ENCODE data around the gene CATSPERE.
"Not testable (repeated sequence)": the region's sequence is repeated elsewhere in the genome, so short reads cannot be mapped to it uniquely, and the experiment has no call there.

The CATSPERE gene

DNA sequence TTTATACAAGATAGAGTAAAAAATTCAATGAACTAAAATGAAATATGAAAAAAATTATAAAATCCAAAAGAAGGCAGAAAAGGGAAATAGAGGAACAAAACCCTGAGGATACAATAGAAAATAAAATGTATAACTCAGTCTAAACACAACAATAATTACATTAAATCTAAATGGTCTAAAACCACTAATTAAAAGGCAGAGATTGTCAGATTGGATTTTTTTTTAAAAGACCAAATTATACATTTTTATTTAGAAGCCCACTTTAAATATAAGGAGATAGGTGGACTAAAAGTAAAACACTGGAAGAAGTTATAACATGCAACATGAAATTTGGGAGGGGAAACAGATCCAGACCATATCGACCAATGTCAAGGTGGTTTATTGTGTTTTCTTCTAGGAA is 95.2 kb downstream of the CATSPERE start:
- no peak for DNase-seq

DNA sequence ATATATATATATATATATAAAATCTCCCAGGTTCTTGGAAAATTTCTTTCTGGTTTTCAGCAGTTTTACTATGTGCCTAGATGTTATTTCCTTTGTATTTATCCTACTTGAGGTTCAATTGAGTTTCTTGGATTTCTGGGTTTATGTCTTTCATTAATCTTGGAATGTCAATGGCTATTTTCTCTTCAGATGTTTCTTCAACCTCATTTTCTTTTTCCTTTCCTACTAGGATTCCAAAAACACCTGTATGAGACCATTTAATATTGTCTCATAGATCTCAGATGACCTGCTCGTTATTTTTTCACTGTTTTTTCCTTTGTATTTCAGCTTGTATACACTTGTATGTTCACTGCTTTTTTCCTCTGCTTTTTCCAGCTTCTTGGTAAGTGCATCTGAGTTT is 96.5 kb downstream of the CATSPERE start:
- no peak for DNase-seq

DNA sequence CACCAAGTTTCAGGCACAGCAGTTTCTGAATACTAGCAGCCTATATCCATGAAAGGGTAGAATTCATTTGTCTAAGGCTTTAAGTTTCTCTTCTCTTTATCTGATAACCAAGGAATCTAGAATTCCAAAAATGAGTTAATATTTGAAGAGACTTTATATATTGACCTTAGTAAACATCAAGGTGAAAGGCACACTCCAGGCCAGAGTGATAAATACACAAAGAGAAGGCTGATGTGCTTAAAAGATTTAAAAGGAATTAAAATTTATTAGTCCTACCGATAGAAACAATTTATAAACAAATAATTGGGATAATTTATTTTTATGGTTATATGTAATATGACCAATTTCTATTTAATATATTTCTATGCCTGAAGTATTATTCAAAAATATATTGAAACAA is 98.5 kb downstream of the CATSPERE start:
- no peak for DNase-seq

DNA sequence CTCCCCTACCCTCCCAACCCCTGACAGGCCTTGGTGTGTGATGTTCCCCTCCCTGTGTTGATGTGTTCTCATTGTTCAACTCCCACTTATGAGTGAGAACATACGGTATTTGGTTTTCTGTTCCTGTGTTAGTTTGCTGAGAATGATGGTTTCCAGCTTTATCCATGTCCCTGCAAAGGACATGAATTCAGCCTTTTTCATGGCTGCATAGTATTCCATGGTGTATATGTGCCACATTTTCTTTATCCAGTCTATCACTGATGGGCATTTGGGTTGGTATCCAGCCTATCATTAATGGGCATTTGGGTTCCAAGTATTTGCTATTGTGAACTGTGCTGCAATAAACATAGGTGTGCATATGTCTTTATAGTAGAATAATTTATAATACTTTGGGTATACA is 101.8 kb downstream of the CATSPERE start:
- not testable (repeated sequence) for DNase-seq

DNA sequence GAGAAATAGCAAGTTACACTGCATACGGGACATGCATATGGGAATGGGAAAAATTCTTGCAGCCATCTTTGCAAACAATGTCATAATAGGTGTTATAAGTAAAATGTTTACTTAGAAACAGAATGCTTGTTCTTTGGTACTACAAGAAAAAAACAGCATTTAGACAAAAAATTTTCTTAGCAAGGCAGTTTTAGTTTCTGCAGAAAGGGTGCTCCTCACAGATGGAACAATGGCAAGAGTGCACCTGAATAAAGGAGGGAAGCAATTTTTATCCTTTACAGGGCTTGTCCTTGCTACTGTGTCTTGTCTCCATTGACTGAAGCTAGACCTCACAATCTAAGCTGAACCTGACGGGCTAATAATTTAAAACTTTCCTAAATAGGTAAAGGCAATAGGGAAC is 112.7 kb downstream of the CATSPERE start:
- DNase-seq = no peak

DNA sequence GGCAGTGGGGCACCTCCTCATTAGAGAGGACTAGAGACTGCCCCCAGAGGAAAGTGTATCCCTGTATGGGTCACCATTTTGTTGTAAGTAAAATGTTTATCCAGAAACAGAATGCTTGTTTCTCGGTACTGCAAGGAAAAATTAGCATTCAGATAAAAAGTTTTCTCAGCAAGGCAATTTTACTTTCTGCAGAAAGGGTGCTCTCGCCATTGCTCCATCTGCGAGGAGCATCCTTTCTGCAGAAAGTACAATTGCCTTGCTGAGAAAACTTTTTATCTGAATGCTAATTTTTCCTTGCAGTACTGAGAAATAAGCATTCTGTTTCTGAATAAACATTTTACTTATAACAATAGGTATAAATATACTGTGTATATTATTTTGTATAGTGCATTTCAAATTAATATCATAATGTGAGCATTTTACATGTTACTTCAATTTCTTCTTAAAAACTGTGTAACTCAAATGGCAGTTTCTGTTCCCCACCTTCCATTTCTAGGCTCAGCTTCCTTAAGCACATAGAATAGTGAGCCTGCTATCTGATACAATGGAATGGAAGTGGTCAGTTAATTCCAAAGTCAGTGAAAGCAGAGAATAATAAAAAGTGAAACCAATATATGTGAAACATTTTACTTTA is 115.3 kb downstream of the CATSPERE start:
- DNase-seq = no peak

DNA sequence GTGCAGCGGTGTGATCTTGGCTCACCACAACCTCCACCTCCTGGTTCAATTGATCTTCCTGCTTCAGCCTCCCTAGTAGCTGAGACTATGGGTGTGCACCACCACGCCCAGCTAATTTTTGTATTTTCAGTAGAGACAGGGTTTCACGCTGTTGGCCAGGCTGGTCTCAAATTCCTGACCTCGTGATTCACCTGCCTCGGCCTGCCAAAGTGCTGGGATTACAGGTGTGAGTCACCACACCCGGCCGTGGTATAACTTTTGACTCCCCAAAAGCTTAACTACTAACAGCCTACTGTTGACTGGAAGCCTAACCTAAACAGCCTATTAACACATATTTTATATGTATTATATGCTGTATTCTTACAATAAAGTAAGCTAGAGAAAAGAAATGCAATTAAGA is 117.1 kb downstream of the CATSPERE start:
- not testable (repeated sequence) for DNase-seq

DNA sequence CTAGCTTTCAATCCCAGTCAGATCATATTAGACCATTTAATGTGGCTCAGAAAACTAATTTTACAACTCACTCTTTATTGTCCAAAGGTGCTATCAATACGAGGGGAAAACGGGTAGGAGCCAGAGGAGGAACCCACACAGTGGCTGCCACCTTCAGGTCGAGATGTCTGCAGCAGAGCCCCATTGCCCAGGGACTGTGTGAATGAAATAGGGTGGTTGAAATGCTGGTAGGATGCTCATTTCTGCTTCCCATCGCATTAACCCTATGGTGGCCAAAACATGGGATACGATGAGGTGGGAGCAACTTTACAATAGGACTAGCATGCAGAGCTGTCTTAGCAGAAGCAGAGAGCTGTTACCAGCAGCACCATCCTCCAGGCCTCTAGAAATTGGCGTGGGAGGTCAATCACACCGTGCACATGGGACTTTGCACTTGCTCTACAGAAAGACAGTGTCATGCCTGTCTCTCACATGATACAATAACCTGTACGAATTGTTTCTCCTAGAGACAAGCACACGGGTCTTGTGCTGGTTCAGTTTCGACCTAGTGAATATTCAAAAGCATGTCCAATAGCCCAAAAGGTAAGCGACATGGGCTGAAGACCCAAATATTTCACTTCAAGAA is 122.4 kb downstream of the CATSPERE start:
- DNase-seq = no peak

DNA sequence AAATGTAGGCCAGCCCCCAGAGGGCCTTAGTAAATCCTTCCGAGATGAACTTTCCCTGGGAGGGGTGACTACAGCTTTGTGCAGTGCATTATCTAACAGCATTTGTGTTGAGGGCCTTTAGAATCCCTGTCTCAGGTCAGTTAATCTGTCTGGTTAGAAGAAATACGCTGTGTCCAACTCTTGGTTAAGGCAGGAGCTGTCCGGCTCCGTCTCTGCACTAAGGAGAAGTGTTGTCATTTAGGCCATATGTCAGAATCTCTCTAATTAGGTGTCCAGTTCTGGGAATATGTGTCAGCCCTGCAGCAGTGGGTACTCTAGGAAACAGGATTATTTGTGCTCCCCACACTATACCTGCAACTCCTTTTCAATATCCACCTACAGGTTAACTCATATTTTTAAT is 124.8 kb downstream of the CATSPERE start:
- no peak for DNase-seq

DNA sequence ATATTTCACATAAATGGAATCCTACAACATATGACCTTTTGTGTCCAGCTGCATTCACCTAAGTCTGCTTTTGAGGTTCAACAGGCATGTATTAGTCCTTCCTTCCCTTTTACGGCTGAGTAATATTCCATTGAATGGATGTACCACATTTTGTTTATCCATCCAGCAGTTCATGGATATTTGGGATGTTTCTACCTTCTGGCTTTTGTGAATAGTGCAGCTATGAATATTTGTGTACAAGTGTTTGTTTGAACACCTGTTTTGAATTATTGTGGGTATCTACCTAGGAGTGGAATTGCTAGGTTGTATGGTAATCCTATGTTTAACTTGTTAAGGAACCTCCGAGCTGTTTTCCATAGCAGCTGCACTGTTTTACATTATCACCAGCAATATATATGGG is 129.6 kb downstream of the CATSPERE start:
- DNase-seq = no peak

DNA sequence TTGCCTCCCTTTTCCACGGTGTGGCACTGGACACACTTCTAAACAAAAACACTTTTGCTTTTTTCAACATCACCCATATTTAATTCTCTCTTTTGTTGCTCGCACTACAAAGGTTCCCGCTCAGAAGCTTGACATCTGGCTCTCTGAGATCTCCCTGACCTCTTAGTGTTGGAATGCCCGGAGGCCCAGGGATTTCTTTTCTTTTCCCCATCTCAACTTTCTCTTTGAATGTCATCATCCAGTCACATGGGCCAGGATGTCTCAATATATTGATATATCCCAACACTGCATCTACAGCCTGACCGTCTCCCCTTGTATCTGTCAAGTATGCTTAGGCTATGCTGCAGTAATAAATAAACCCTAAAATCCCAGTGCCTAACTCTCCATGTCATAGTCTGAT is 137.5 kb downstream of the CATSPERE start:
- DNase-seq = no peak

DNA sequence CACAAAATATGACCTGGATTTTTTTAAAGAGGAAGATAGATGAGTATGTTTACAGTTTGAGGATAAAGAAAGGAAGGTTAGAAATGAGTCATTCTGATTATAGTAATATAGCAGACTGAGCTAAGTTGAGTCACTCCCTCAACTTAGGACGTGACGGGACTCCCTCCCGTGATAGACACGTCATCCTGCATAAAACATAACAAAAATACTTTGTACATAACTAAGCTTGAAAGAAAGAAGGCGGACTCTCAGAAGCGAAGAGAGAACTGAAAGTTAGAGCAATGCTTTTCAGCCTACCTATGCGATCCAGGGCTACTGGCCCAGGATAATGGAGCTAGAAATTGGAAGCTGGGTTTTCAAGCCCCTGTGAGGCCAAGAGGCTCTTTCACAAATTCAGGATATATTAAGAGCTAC is 138.9 kb downstream of the CATSPERE start:
- DNase-seq = peak; percentile 16 to 37

DNA sequence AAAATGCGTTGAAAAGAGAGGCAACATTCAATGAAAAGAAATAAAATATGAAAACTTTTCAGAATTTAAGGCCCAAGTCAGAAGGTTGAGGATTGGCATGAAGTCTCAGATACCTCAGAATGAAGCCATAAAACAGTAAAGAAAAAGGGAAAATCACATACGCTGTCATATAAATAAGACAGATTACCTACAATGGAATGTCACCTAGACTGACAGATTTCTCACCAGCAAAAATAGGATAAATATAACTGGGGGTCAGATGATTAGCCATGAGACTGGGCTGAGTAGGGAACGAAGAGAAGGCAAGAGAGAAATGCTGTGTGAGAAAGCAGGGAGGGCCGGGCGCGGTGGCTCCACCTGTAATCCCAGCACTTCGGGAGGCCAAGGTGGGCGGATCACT is 140.3 kb downstream of the CATSPERE start:
- DNase-seq = no peak

DNA sequence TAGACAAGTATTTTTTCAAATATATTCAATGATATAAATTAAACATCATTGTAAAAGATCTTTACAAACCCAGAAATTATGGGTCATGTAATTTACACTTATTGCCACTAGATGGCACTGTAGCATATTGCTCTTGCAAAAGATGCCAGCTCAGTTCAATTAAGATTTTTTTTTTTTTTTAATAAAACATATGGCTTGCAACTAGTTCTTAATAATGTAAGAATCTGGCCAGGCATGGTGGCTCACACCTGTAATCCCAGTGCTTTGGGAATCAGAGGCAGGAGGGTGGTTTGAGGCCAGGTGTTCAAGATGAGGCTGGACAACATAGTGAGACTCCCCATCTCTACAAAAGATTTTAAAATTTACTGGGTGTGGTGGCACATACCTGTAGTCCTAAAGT is 142.4 kb downstream of the CATSPERE start:
- DNase-seq = no peak

DNA sequence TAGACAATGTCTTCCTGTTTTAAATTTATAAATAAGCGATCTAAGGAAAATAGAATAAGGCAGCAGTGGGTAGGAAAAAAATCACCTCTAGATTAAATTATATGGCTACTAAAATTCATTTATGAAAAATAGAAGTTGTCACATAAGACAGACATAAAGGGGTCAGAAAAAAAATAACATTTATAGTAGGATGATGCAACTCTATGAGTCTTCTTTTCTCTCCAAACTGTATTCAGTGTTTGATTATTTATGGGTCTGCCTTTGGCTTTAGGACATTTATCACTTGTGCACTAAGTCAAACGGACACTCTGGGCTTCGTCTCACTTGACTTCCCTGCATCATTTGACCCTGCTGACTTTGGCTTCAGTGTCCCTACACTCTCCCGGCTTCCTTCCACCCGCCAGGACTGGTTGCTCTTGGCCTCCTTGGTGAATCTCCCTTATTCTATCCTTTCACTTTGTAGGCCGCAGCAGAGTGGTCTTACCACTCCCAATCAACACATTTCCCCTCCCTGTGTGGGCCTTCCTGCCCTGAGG is 144.8 kb downstream of the CATSPERE start:
- no peak for DNase-seq

DNA sequence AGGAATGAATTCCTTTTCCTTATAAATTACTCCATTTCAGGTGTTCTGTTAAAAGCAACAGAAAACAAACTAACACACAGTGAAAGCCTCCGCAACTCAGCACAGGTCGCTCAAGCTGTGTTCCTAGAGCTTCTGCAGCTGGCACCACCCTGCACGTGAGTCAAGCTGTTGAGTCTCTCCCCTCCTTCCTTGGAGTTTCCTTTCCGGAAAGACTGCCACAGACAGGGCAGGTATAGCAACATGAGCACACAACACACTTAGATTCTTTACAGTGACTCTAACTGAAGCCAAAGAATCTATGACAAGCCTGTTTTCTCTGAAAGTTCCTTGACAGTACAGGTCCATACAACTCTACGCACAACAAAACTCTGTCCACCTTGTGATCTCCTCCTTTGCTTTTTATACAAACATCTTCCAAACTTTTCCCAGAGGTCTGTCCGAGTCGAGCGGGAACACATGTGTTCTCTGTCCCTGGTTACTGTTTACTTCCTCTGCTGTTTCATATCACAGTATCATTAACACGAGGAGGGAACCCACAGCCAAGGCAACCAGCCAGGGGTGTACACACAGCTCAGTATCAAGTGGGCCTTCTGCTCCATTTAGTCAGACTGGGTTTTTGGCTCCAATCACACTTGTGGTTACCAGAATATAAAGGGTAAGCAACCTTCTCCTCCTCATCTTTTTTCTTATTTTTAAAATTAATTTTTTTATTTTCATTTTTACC is 153.2 kb downstream of the CATSPERE start:
- no peak for DNase-seq

DNA sequence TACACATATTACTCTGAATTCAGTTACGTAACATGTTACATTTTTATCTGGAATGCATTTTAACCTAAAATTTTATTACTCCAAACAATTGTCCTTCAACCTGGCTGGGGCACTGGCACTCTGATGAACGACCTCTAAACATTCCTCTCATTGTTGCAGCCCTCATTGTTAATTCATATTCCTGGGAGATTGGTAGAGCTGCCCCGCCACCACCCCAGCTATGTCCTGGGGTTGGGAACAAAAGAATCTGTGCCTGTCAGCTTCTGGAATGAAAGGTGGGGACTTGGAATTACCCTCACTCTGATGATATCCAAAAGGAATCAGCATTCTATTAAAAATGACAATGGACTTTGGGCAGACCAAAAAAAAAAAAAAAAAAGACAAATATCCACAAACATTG is 153.8 kb downstream of the CATSPERE start:
- DNase-seq = no peak

DNA sequence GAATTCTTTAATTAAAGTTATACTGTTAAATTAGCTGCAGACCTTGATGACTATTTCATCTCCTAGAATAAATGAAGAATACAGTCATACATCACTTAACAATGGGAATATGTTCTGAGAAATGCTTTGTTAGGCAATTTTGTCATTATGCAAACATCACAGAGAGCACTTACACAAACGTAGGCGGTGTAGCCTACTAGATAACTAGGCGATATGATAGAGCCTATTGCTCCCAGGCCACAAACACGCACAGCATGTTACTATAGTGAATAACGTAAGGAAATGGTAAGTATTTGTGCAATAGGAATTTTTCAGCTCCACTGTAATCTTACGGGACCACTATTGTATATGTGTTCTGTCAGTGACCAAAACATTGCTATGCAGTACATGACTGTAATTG is 154.2 kb downstream of the CATSPERE start:
- DNase-seq = no peak

DNA sequence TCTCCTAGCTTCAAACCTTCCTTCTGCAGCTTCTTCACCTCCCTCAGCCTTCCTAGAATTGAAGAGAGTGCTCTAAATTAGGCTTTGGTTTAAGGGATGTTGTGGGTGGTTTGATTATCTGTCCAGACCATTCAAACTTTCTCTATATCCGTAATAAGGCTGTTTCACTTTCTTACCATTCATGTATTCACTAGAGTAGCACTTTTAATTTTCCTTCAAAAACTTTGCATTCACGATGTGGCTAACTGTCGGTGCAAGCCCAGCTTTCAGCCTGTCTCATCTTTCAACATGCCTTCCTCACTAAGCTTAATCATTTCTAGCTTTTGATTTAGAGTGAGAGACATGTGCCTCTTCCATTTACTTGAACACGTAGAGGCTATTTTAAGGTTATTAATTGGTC is 165.6 kb downstream of the CATSPERE start:
- no peak for DNase-seq

DNA sequence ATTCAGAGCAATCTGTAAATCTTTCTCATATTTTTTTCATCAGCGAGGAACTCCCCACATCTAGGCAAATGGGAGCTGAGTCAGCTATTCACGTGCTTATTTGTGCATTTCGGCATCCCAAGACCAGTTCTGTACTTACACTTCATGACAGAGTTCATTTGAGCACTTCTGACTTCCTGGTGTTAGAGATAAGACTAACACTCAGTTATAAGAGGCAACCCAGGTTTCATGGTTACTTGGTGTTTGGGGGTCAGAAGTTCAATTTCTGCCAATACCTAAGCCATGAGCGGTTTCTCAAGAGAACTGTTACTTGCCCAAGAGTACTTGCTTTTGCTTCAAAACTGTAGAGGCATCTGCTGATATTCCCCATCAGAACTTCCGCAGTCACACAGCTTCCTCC is 167.7 kb downstream of the CATSPERE start:
- no peak for DNase-seq

DNA sequence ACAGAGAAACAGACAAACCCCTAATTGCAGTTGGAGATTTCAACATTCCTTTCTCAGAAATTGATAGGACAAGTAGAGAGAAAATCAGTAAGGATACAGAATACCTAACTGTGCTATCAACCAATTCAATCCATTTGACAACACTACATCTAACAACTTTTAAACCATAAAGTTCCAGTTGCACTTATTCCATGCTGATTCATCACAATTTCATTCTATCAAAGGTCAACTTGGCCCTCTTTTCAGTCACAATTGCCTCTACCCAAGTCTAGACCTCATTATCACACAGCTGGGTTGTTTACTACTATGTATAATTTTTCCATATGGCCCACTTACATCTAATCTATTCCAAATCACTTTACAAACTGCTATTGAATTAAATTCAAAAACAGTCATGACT is 172.1 kb downstream of the CATSPERE start:
- no peak for DNase-seq

DNA sequence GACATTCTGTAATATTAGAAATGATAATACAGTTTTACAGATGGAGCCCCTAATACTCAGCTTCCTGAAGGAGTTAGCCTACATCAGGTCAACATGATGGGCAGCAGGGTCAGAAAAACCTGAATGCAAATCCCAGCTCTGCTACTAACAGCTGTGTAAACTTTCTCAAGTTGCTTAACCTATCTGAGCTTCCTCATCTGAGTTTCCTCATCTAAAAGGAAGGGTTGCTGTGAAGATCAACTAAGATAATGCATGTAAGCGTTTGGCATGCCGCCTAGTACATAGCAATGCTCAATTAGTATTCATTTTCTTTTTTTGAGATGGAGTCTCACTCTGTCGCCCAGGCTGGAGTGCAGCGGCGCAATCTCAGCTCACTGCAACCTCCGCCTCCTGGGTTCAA is 173.5 kb downstream of the CATSPERE start:
- no peak for DNase-seq

DNA sequence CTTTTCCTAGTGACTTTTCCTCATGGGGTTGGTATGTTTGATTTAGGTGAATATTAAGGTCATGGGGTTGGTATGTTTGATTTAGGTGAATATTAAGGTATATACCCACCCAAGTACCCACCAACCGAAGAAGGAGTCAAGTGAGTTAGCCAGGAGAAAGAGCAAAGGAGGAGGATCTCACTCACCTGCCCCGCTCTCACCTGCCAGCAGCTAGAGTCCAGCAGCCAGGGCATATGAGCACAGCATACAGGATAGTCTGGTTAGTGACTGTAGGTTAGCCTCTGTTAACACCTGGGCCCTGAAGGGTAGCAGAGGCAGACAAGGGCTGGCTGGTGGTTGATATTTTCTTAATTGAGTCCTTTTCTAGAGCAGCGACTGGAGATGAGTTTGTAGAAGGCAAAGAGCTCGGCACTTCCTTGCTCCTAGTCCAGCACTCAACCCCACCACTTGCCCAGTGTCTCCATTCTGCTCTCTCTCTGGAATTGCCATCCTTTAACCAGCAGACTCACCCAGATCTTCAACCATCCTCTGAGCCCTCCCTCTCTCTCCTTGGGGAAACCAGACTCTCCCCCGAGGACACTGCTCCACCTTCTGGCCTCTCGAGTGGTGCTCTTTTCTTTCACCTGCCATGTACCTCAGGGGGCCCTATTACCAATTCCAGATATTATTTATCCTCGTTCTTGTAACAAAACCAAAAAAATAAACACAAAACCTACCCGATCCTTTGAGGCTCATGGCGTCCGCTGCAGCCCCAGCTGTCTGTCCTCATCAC is 175.6 kb downstream of the CATSPERE start:
- DNase-seq = no peak
